Measurements from ENCODE around the gene CENPW.

The CENPW gene

DNA sequence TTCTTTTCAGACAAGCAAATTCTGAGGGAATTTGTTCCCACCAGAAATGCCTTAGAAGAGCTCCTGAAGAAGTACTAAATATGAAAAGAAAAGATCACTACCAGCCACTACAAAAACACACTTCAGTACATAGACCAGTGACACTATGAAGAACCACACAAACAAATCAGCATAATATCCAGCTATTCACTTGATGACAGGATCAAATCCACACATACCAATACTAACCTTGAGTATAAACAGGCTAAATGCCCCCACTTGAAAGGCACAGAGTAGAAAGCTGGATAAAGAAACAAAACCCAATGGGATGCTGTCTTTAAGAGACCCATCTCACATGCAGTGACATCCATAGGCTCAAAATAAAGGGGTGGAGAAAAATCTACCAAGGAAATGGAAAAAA is 43.3 kb downstream of the CENPW start:
- no peak overlapping the region for H3K4me3 Mint-ChIP-seq
- DNase-seq (ENCODE audit: low spot score): no peak
- no peak overlapping the region for H3K27ac Mint-ChIP-seq
- H3K27me3 Mint-ChIP-seq (ENCODE audit: low read depth): no peaks in the 10 kb centered on the region
- peaks cover 15% of the 10 kb centered on the region for H3K9me3 Mint-ChIP-seq
- H3K36me3 Mint-ChIP-seq (ENCODE audit: low read depth): no peaks in the 10 kb centered on the region
- H3K4me1 Mint-ChIP-seq (ENCODE audit: low read depth): no peaks in the 10 kb centered on the region

GRCh38 chr6:126385536-126385935 is 45.6 kb downstream of the CENPW start:
- Mint-ChIP-seq H3K4me1 (ENCODE audit: low read depth) (no peaks in the 10 kb centered on the region), H3K27me3 (ENCODE audit: low read depth) (no peaks in the 10 kb centered on the region)

DNA sequence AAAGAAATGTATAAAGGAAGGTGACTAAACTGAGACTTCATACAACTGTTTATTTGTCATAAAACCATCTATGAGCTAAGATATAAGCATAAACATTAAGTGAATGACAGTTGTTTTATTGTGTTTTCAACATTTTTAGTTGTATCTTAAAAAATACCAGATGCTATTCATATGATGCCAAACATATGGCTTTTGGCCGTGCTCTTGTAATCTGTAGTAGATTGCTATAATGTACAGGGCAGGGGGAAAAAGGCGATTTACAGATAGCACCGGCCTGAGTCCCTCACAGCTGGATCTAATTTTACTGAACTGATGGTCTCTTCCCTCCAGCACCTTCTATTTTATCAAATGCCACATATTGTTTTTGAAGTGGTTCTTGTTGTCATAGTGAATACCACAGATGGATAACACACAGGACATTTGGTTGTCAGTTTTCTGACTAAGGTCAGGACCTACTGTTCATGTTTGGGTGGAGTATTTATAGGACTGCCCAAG is 48.2 kb downstream of the CENPW start:
- no peak overlapping the region for H3K4me3 Mint-ChIP-seq
- no peaks in the 10 kb centered on the region for H3K36me3 Mint-ChIP-seq (ENCODE audit: low read depth)
- peaks cover 9% of the 10 kb centered on the region for H3K9me3 Mint-ChIP-seq
- DNase-seq (ENCODE audit: low spot score): no peak
- no peaks in the 10 kb centered on the region for H3K4me1 Mint-ChIP-seq (ENCODE audit: low read depth)
- H3K27ac Mint-ChIP-seq: no peak overlapping the region
- H3K27me3 Mint-ChIP-seq (ENCODE audit: low read depth): no peaks in the 10 kb centered on the region

More at GRCh38 chr6:126385536-126385935, 45.6 kb downstream of the CENPW start:
- DNase-seq (ENCODE audit: low spot score): no peak
- H3K9me3 Mint-ChIP-seq: peaks cover 15% of the 10 kb centered on the region
- no peaks in the 10 kb centered on the region for H3K36me3 Mint-ChIP-seq (ENCODE audit: low read depth)
- no peak overlapping the region for H3K27ac Mint-ChIP-seq
- H3K4me3 Mint-ChIP-seq: no peak overlapping the region

- DNase-seq (ENCODE audit: low spot score): no peak
- H3K4me3 Mint-ChIP-seq: no peak overlapping the region
- no peaks in the 10 kb centered on the region for H3K27me3 Mint-ChIP-seq (ENCODE audit: low read depth)
- no peaks in the 10 kb centered on the region for H3K4me1 Mint-ChIP-seq (ENCODE audit: low read depth)
- H3K36me3 Mint-ChIP-seq (ENCODE audit: low read depth): no peaks in the 10 kb centered on the region
- H3K27ac Mint-ChIP-seq: no peak overlapping the region
- no peaks in the 10 kb centered on the region for H3K9me3 Mint-ChIP-seq
Measured at GRCh38 chr6:126396131-126396530, 56.2 kb downstream of the CENPW start.

All from T-helper 2 cell treated with Interferon-gamma antibody and Interleukin-4, amounts not matched to agents 5 μg/mL and 100 μg/mL, for 36 hours (primary cell).